GM21515 (cell line): ENCODE results near the gene SLC7A7.
A peak's percentile ranks its signal among the peaks of the same experiment; 100 is the strongest.
"Not testable (repeated sequence)": the region's sequence is repeated elsewhere in the genome, so short reads cannot be mapped to it uniquely, and the experiment has no call there.

Experiments
- ATAC-seq: cut with Tn5 transposase; IDR thresholded peaks from one replicate; pipeline ENCODE4 v1.9.1; 2021; ENCODE audit not compliant: unreplicated experiment

The SLC7A7 gene

GRCh38 chr14:22814941-22815713 lies at the start of gene SLC7A7:
TSS of gene SLC7A7 (minus strand) at chr14:22815435. CDS start at chr14:22813398, 2,037 bp downstream.
- ATAC-seq: no peak

- no peak for ATAC-seq
Observed at GRCh38 chr14:22864979-22865378, 49.7 kb upstream of the SLC7A7 start.

GRCh38 chr14:22861651-22862050 lies 46.4 kb upstream of the SLC7A7 start:
- no peak for ATAC-seq

- not testable (repeated sequence) for ATAC-seq
Observed at GRCh38 chr14:22860377-22860776, 45.1 kb upstream of the SLC7A7 start.

- ATAC-seq: no peak
Observed at GRCh38 chr14:22856428-22856827, 41.2 kb upstream of the SLC7A7 start.

GRCh38 chr14:22854963-22855724 lies 39.9 kb upstream of the SLC7A7 start:
- no peak for ATAC-seq

GRCh38 chr14:22854296-22854695 lies 39.1 kb upstream of the SLC7A7 start:
- not testable (repeated sequence) for ATAC-seq

GRCh38 chr14:22852940-22853767 lies 37.9 kb upstream of the SLC7A7 start:
- peak; percentile 75 for ATAC-seq

GRCh38 chr14:22852599-22852939 lies 37.3 kb upstream of the SLC7A7 start:
- no peak for ATAC-seq

- ATAC-seq: not testable (repeated sequence)
Observed at GRCh38 chr14:22852178-22852577, 36.9 kb upstream of the SLC7A7 start.

GRCh38 chr14:22850944-22851764 lies 35.9 kb upstream of the SLC7A7 start:
- no peak for ATAC-seq

GRCh38 chr14:22849212-22849819 lies 34.1 kb upstream of the SLC7A7 start:
- no peak for ATAC-seq

- no peak for ATAC-seq
Observed at GRCh38 chr14:22848351-22849164, 33.3 kb upstream of the SLC7A7 start.

- ATAC-seq: no peak
Observed at GRCh38 chr14:22847661-22848341, 32.6 kb upstream of the SLC7A7 start.

GRCh38 chr14:22846811-22847307 lies 31.6 kb upstream of the SLC7A7 start:
- ATAC-seq: no peak

- no peak for ATAC-seq
Observed at GRCh38 chr14:22845821-22846625, 30.8 kb upstream of the SLC7A7 start.

GRCh38 chr14:22845103-22845394 lies 29.8 kb upstream of the SLC7A7 start:
- ATAC-seq: no peak
